CD14-positive monocyte (primary cell): ENCODE data around the gene GPAT3. TPM values are rescaled to one million over a fixed set of nuclear protein-coding genes. Genes with fewer than 3 reads are reported as not detected.

Source experiments
- DNase-seq, 3 donors: peaks; one replicate each; pipeline ENCODE4 v3.0.0-alpha.2; 2011 to 2022
- H2AFZ ChIP-seq: 2 replicates; pipeline ENCODE4 v1.6.0; 2012; ENCODE audit warnings: mild to moderate bottlenecking, low read depth, low read length, inconsistent platforms; ENCODE audit not compliant: insufficient read depth, poor library complexity, severe bottlenecking
- H3K27ac ChIP-seq, 2 donors: 1 replicate in 1 of 2; 2 replicates in 1 of 2; pipeline ENCODE4 v1.5.1; 2012 to 2013; ENCODE audit warnings: low read length in 2 of 2, control low read depth in 1 of 2, inconsistent platforms in 1 of 2, low read depth in 1 of 2, mild to moderate bottlenecking in 1 of 2
- H3K27me3 ChIP-seq, 2 donors: one replicate each; pipeline versions ENCODE4 v1.6.0 to v1.6.1; 2011 to 2013; ENCODE audit warnings: low read length in 2 of 2; ENCODE audit not compliant: control insufficient read depth in 2 of 2, insufficient read depth in 2 of 2
- H3K36me3 ChIP-seq, 2 donors: replicated peaks in 1 of 2; 1 replicate in 1 of 2; 2 replicates in 1 of 2; pipeline versions ENCODE4 v1.5.1 to v1.6.1; 2012 to 2013; ENCODE audit warnings: low read length in 2 of 2, control low read depth in 1 of 2, inconsistent platforms in 1 of 2, mild to moderate bottlenecking in 1 of 2; ENCODE audit not compliant: insufficient read depth in 2 of 2, control insufficient read depth in 1 of 2
- H3K4me1 ChIP-seq, 2 donors: 1 replicate in 1 of 2; 2 replicates in 1 of 2; pipeline versions ENCODE4 v1.5.1 to v1.6.1; 2012 to 2013; ENCODE audit warnings: low read length in 2 of 2, control low read depth in 1 of 2, inconsistent platforms in 1 of 2, mild to moderate bottlenecking in 1 of 2, moderate library complexity in 1 of 2; ENCODE audit not compliant: insufficient read depth in 2 of 2, control insufficient read depth in 1 of 2
- H3K4me2 ChIP-seq: replicated peaks from 2 replicates; pipeline ENCODE3; 2012; ENCODE audit warnings: low read length, moderate library complexity, mild to moderate bottlenecking; ENCODE audit not compliant: poor library complexity, severe bottlenecking; ENCODE audit errors: extremely low read depth
- H3K4me3 ChIP-seq, 3 experiments: fragments of 200-600 bp in 1 of 3; sonication (generic) in 1 of 3; replicated peaks in 1 of 3; 1 replicate in 2 of 3; 2 replicates in 1 of 3; pipeline ENCODE4 v1.5.1; 2011 to 2013; ENCODE audit warnings: low read length in 3 of 3, mild to moderate bottlenecking in 3 of 3, control low read depth in 2 of 3, low read depth in 2 of 3, inconsistent platforms in 1 of 3, moderate library complexity in 1 of 3
- H3K79me2 ChIP-seq: 2 replicates; pipeline ENCODE4 v1.6.0; 2012; ENCODE audit warnings: mild to moderate bottlenecking, control low read depth, inconsistent platforms, low read length, moderate library complexity; ENCODE audit not compliant: insufficient read depth
- H3K9ac ChIP-seq: 2 replicates; pipeline ENCODE4 v1.6.0; 2017; ENCODE audit warnings: low read length, mild to moderate bottlenecking; ENCODE audit not compliant: insufficient read depth, poor library complexity, severe bottlenecking
- H3K9me3 ChIP-seq, 2 donors: replicated peaks in 1 of 2; 1 replicate in 1 of 2; 2 replicates in 1 of 2; pipeline versions ENCODE4 v1.5.1 to v1.6.1; 2012 to 2013; ENCODE audit warnings: low read length in 2 of 2, control low read depth in 1 of 2; ENCODE audit not compliant: control insufficient read depth in 1 of 2, insufficient read depth in 1 of 2
- H4K20me1 ChIP-seq: 2 replicates; pipeline ENCODE4 v1.6.0; 2012; ENCODE audit warnings: mild to moderate bottlenecking, low read length, control low read depth, moderate library complexity; ENCODE audit not compliant: insufficient read depth
- H3K27ac Mint-ChIP-seq, 7 donors: one replicate each; pipeline ENCODE4 v1.8.0; 2020; ENCODE audit warnings: mild to moderate bottlenecking in 7 of 7, mixed read lengths in 7 of 7, moderate library complexity in 6 of 7, inconsistent platforms in 2 of 7
- H3K27me3 Mint-ChIP-seq, 3 donors: one replicate each; pipeline ENCODE4 v1.8.0; 2021 to 2022; ENCODE audit warnings: low read depth in 3 of 3, mild to moderate bottlenecking in 3 of 3, mixed read lengths in 3 of 3, moderate library complexity in 3 of 3, inconsistent platforms in 1 of 3
- H3K36me3 Mint-ChIP-seq, 2 donors: one replicate each; pipeline ENCODE4 v1.8.0; 2020; ENCODE audit warnings: mixed read lengths in 2 of 2, inconsistent platforms in 1 of 2, mild to moderate bottlenecking in 1 of 2
- H3K4me1 Mint-ChIP-seq: one replicate; pipeline ENCODE4 v1.8.0; 2020; ENCODE audit warnings: mild to moderate bottlenecking, mixed read lengths
- H3K4me3 Mint-ChIP-seq, 2 donors: one replicate each; pipeline ENCODE4 v1.8.0; 2020; ENCODE audit warnings: mild to moderate bottlenecking in 2 of 2, mixed read lengths in 2 of 2, moderate library complexity in 1 of 2
- H3K9me3 Mint-ChIP-seq, 7 donors: one replicate each; pipeline ENCODE4 v1.8.0; 2020 to 2022; ENCODE audit warnings: mixed read lengths in 7 of 7, mild to moderate bottlenecking in 6 of 7, moderate library complexity in 6 of 7, inconsistent platforms in 2 of 7
- CTCF ChIP-seq: fragments of 200-600 bp; IDR thresholded peaks from one replicate; pipeline ENCODE4 v1.8.0; 2022; ENCODE audit warnings: antibody characterized with exemption, mild to moderate bottlenecking
- whole genome bisulfite sequencing: methylation state at CpG from one replicate; pipeline ENCODE4 v1.1.5; 2013; ENCODE audit warnings: missing lambda C conversion rate; ENCODE audit not compliant: insufficient coverage; 5-methylcytosine and 5-hydroxymethylcytosine counted together
- intact Hi-C, 2 donors: fragments of 100-400 bp; cut with micrococcal nuclease; formaldehyde crosslinking; loops; one replicate each; pipeline versions ENCODE4 v1.15.0 to v1.15.1; 2023
- polyA plus RNA-seq, 3 donors: library from polyadenylated mRNA; depleted of rRNA in 1 of 3; unstranded in 2 of 3; stranded (reverse) in 1 of 3; fragments of 300-500 nt in 2 of 3; fragments of >200 nt in 1 of 3; fragmentation: Illumina TruSeq in 2 of 3; gene quantifications; 1 replicate in 2 of 3; 2 replicates in 1 of 3; pipeline ENCODE4 v1.2.3, GENCODE V29; 2012 to 2021

Gene GPAT3
- polyA plus RNA-seq, 3 donors, result 20.9 to 46.2 (median 44.2) TPM

DNA sequence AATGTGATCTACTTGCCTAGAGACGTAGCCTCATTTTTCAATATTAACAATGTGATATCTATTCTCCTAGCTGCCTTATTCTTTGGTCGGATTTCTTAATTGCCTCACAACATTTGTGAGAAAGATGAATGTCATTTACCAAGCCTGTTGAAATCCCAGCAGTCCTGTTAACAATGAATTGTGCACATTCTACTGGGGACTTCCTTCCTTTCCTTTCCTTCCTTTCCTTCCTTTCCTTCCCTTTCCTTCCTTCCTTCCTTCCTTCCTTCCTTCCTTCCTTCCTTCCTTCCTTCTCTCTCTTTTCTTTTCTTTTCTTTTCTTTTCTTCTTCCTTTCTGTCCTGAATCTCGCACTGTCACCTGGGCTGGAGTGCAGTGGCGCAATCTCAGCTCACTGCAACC lies 107.1 kb downstream of the GPAT3 start:
- Histone ChIP-seq H3K9ac (no peak overlapping the region), H3K79me2 (no peaks in the 10 kb centered on the region), H3K9me3 (no peaks in the 10 kb centered on the region), H3K36me3 (no peaks in the 10 kb centered on the region), H3K4me2 (no peak overlapping the region), H3K27ac (no peak overlapping the region), H3K4me3 (no peak overlapping the region), H3K27me3 (peaks cover 4 to 9% of the 10 kb centered on the region in 2 donors), H4K20me1 (no peaks in the 10 kb centered on the region), H3K4me1 (no peaks in the 10 kb centered on the region), H2AFZ (no peak overlapping the region)
- Mint-ChIP-seq H3K27ac (peak overlapping the region in 1 of 7 donors; percentile 50), H3K4me1 (peaks cover 7% of the 10 kb centered on the region), H3K27me3 (peaks cover 8 to 10% (median 10%) of the 10 kb centered on the region in 3 donors), H3K36me3 (no peaks in the 10 kb centered on the region), H3K4me3 (no peak overlapping the region), H3K9me3 (peaks cover 0 to 4% (median 1%) of the 10 kb centered on the region in 7 donors)
- WGBS, result no CpG with 5 or more reads among the region's 4 CpGs
- intact Hi-C loops, result loop anchor here in 1 of 2 donors (10.0 kb wide), 1 partner anchor 862 kb away; no protein-coding TSS in a partner anchor
- DNase-seq, result no peak
- no peak for TF ChIP-seq CTCF

DNA sequence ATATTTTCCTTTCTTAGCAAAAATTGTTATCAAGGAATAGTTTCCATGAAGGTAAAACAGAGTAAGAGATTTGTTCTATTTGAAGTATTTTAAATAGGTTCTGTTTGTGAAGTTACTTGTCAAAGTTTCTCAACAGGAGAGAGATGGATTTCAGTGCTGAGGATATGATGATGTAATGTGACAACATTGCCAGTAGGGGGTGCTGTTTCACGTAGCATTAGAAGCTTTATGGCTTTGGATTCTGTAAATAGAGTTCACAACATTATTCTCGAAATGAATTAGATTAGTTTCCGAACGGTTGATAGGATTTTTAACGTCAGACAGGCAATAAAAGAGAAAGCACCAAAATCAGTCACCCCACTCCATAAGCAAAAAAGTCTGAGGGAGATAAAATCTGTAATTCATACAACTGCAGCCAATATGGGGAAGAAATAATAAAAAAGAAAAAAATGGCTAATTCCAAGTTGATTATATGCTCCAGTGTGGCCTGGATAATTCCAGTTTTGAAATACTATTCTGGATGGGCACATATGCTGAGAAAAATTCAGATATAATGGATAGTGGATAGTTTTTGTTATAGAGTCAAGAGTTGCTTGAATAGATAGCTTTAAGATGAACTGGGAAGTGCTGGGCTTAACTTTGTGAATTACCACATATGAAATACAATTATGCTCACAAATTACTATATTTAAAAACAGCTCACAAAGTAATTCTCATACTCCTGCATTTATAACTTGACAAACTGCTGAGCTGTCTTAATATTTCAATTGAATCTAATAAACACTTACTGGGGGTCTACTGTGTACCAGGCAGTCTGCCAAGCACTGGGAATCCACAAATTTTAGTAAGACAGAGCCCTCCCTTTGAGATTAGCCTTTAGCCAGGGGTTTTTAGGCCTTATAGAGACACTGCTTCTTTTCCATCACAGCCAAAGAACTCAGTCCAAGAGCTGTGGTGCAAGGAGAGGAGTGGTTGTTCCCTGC lies 109.1 kb downstream of the GPAT3 start:
- Mint-ChIP-seq H3K27me3 (peaks cover 6 to 10% (median 10%) of the 10 kb centered on the region in 3 donors), H3K4me3 (no peak overlapping the region), H3K36me3 (no peaks in the 10 kb centered on the region), H3K27ac (no peak overlapping the region), H3K9me3 (peaks cover 0 to 2% (median 0%) of the 10 kb centered on the region in 7 donors), H3K4me1 (peaks cover 4% of the 10 kb centered on the region)
- H2AFZ ChIP-seq, result no peak overlapping the region
- H3K4me3 ChIP-seq, result no peak overlapping the region
- no peaks in the 10 kb centered on the region for H3K9me3 ChIP-seq
- WGBS, result no CpG with 5 or more reads among the region's 5 CpGs
- H3K4me1 ChIP-seq, result no peaks in the 10 kb centered on the region
- no peaks in the 10 kb centered on the region for H4K20me1 ChIP-seq
- peak; percentile 44 to 67 (median 61) for DNase-seq
- H3K36me3 ChIP-seq, result no peaks in the 10 kb centered on the region
- H3K9ac ChIP-seq, result no peak overlapping the region
- peak; percentile 92 for TF ChIP-seq CTCF
- H3K4me2 ChIP-seq, result no peak overlapping the region
- peaks cover 4 to 9% of the 10 kb centered on the region in 2 donors for H3K27me3 ChIP-seq
- H3K79me2 ChIP-seq, result no peaks in the 10 kb centered on the region
- no peak overlapping the region for H3K27ac ChIP-seq
- intact Hi-C loops, result loop anchor here in 1 of 2 donors (10.0 kb wide), 1 partner anchor 860 kb away; no protein-coding TSS in a partner anchor
